T-helper 17 cell (primary cell): Measurements from ENCODE around the gene P4HA1. TPM values are rescaled to one million over a fixed set of nuclear protein-coding genes. Genes with fewer than 3 reads are reported as not detected.

ENCODE experiments used
- ATAC-seq: fragments of 150-1000 bp; cut with Tn5 transposase; 2 replicates; pipeline ENCODE4 v1.10.0; 2021; ENCODE audit warnings: mild to moderate bottlenecking, moderate library complexity
- DNase-seq, 3 donors: peaks; one replicate each; pipeline versions ENCODE4 v3.0.0 to v3.0.0-alpha.2; 2020 to 2021
- H3K9me3 ChIP-seq: one replicate; pipeline ENCODE4 v1.7.0; 2013; ENCODE audit warnings: low read length, mild to moderate bottlenecking; ENCODE audit not compliant: control insufficient read depth, poor library complexity, severe bottlenecking
- H3K27ac Mint-ChIP-seq: one replicate; pipeline ENCODE4 v1.8.0; 2022; ENCODE audit warnings: mild to moderate bottlenecking, moderate library complexity, mixed read lengths
- H3K27me3 Mint-ChIP-seq: one replicate; pipeline ENCODE4 v1.8.0; 2022; ENCODE audit warnings: mixed read lengths
- H3K36me3 Mint-ChIP-seq: one replicate; pipeline ENCODE4 v1.8.0; 2022; ENCODE audit warnings: low read depth, mixed read lengths
- H3K4me1 Mint-ChIP-seq: one replicate; pipeline ENCODE4 v1.8.0; 2022; ENCODE audit warnings: mild to moderate bottlenecking, mixed read lengths
- H3K4me3 Mint-ChIP-seq: one replicate; pipeline ENCODE4 v1.8.0; 2022; ENCODE audit warnings: mild to moderate bottlenecking, moderate library complexity, mixed read lengths
- total RNA-seq, 4 donors: library from RNA in 2 of 4; stranded (reverse) in 2 of 4; gene quantifications; one replicate each; pipeline ENCODE4 v1.2.3 and lab custom pipeline; 2022 to 2026

Gene P4HA1
- total RNA-seq, 2 donors from 2014 or later, result 13.7 to 15.8 TPM

GRCh38 chr10:72976886-72977285 lies 119.8 kb downstream of the P4HA1 start:
- H3K9me3 ChIP-seq, result peaks cover 20% of the 10 kb centered on the region
- no peak overlapping the region for H3K27ac Mint-ChIP-seq
- H3K27me3 Mint-ChIP-seq, result no peaks in the 10 kb centered on the region
- peaks cover 5% of the 10 kb centered on the region for H3K36me3 Mint-ChIP-seq
- no peak overlapping the region for H3K4me3 Mint-ChIP-seq
- DNase-seq (no peak), ATAC-seq (no peak)
- H3K4me1 Mint-ChIP-seq, result no peaks in the 10 kb centered on the region

Other genes with a start within 250 kb of the P4HA1 start
- under 1 TPM in 1 of 2 donors, not detected in 1; 0.13 TPM for gene OIT3, start 203.1 kb downstream of the P4HA1 start, total RNA-seq
- gene PLA2G12B, start 142.1 kb downstream of the P4HA1 start, total RNA-seq, result not detected
- 1 to 10 TPM in 1 of 2 donors, under 1 TPM in 1; 0.86 to 1.5 TPM for gene NUDT13, start 13.6 kb upstream of the P4HA1 start, total RNA-seq
- 10 to 100 TPM; 41.3 to 50.5 TPM for gene ECD, start 71.1 kb upstream of the P4HA1 start, total RNA-seq
- 10 to 100 TPM; 12.5 to 13.4 TPM for gene FAM149B1, start 71.3 kb upstream of the P4HA1 start, total RNA-seq
- gene DNAJC9, start 150.4 kb upstream of the P4HA1 start, total RNA-seq, result 10 to 100 TPM; 16.2 to 21.4 TPM
- 10 to 100 TPM; 32.0 to 34.4 TPM for gene MRPS16, start 155.8 kb upstream of the P4HA1 start, total RNA-seq